ENCODE results near the gene SSR1. TPM values are rescaled to one million over a fixed set of nuclear protein-coding genes. Genes with fewer than 3 reads are reported as not detected.
"Not testable (repeated sequence)": the region's sequence is repeated elsewhere in the genome, so short reads cannot be mapped to it uniquely, and the experiment has no call there.

SSR1 gene
- total RNA-seq, 4 donors from 2014 or later = 34.2 to 61.4 (median 46.0) TPM

GRCh38 chr6:7282097-7282906 is 30.7 kb downstream of the SSR1 start:
- WGBS, 2 donors (ENCODE audit: low coverage in 1 of 2) = 64 to 100% methylated on average over 1 to 9 of the region's 10 CpGs
- H3K27ac ChIP-seq = no peak overlapping the region

DNA sequence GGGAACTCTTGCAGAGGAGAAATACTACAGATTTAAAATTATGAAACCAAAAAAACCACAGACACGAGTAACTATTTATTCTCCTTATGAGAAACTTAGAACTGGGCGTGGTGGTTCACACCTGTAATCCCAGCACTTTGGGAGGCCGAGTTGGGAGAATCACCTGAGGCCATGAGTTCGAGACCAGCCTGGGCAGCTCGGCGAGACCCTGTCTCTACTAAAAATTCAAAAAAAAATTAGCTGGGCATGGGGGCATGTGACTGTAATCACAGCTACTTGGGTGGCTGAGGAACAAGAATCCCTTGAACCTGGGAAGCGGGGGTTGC is 36.8 kb downstream of the SSR1 start:
- WGBS, 2 donors (ENCODE audit: low coverage in 1 of 2) = 0 to 61% methylated on average over 1 to 7 of the region's 7 CpGs
- no peak overlapping the region for H3K4me3 ChIP-seq
- no peaks in the 10 kb centered on the region for H3K4me1 ChIP-seq
- H3K27me3 ChIP-seq = no peaks in the 10 kb centered on the region
- no peaks in the 10 kb centered on the region for H3K36me3 ChIP-seq
- H3K9me3 ChIP-seq = no peaks in the 10 kb centered on the region
- no peak for TF ChIP-seq POLR2A (IDR thresholded peaks at IDR 0.05)
- TF ChIP-seq, protein P1, sequence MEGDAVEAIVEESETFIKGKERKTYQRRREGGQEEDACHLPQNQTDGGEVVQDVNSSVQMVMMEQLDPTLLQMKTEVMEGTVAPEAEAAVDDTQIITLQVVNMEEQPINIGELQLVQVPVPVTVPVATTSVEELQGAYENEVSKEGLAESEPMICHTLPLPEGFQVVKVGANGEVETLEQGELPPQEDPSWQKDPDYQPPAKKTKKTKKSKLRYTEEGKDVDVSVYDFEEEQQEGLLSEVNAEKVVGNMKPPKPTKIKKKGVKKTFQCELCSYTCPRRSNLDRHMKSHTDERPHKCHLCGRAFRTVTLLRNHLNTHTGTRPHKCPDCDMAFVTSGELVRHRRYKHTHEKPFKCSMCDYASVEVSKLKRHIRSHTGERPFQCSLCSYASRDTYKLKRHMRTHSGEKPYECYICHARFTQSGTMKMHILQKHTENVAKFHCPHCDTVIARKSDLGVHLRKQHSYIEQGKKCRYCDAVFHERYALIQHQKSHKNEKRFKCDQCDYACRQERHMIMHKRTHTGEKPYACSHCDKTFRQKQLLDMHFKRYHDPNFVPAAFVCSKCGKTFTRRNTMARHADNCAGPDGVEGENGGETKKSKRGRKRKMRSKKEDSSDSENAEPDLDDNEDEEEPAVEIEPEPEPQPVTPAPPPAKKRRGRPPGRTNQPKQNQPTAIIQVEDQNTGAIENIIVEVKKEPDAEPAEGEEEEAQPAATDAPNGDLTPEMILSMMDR (IDR thresholded peaks at IDR 0.05) = peak in 1 of 4 experiments; percentile 2
- no peak for ATAC-seq
- no peak overlapping the region for H3K27ac ChIP-seq

More at GRCh38 chr6:7282097-7282906, 30.7 kb downstream of the SSR1 start:
- H3K9me3 ChIP-seq = no peaks in the 10 kb centered on the region
- H3K36me3 ChIP-seq = peaks cover 0 to 24% of the 10 kb centered on the region in 2 donors
- no peaks in the 10 kb centered on the region for H3K4me1 ChIP-seq
- no peak for TF ChIP-seq POLR2AphosphoS5 (IDR thresholded peaks at IDR 0.05)
- no peak for TF ChIP-seq EP300 (IDR thresholded peaks at IDR 0.05)
- TF ChIP-seq, protein P1 (IDR thresholded peaks at IDR 0.05) = no peak
- TF ChIP-seq POLR2A (IDR thresholded peaks at IDR 0.05) = no peak
- ATAC-seq = no peak
- no peak overlapping the region for H3K4me3 ChIP-seq
- H3K27me3 ChIP-seq = no peaks in the 10 kb centered on the region

DNA sequence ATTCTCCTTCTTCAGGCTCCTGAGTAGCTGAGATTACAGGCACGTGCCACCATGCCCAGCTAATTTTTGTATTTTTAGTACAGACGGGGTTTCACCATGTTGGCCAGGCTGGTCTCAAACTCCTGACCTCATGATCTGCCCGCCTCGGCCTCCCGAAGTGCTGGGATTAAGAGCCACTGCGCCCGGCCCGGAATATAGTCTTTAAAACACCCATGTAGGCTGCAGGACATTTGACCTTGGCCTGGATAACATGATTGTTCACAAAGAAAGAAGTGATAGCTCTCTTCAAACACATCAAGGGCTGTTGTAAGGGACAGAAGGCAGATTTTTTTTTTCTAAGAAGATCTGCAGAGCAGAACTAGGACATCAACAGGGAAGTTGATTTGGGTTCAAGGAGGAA is 38.5 kb downstream of the SSR1 start:
- 67 to 83% methylated on average over 2 to 6 of the region's 8 CpGs for WGBS, 2 donors (ENCODE audit: low coverage in 1 of 2)
- not testable (repeated sequence) for ATAC-seq, H3K4me1 ChIP-seq, H3K9me3 ChIP-seq, H3K4me3 ChIP-seq, H3K27ac ChIP-seq, H3K36me3 ChIP-seq, H3K27me3 ChIP-seq

DNA sequence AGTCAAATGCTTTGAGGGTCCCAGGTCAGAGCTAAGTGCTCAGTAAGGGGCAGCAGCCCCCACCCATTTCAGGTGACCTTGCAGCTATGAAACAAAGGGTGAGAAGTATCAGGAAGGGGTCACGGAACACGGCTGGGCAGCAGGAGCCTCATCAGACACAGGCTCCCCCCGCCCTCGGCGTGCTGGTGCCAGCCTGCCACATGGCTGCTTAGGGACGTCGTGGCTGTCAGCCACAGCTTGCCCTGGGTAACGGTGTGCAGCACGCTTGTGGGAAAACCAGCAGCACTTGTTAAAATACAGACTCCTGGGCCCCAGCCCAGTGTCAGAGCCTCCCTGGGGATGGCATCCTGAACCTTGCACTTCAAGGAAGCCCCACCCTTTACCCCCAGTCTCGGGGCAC is 39.3 kb downstream of the SSR1 start:
- Histone ChIP-seq H3K4me3 (no peak overlapping the region), H3K27ac (no peak overlapping the region)
- TF ChIP-seq POLR2AphosphoS5 (IDR thresholded peaks at IDR 0.05) (no peak), EP300 (IDR thresholded peaks at IDR 0.05) (no peak), POLR2A (IDR thresholded peaks at IDR 0.05) (no peak)
- TF ChIP-seq, protein P1 (IDR thresholded peaks at IDR 0.05) = no peak

DNA sequence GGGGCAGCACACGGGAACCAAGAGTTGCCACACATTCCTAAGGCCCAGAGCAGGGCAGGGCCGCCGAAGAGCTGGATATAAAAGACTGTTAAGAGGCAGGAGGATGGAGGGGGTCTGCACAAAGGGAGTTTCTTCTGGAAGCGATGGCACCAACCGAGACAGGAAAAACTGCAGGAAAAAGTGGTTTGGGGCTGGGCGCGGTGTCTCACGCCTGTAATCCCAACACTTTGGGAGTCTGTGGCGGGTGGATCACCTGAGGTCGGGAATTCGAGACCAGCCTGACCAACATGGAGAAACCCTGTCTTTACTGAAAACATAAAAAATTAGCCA is 41.8 kb downstream of the SSR1 start:
- no peaks in the 10 kb centered on the region for H3K36me3 ChIP-seq
- H3K27ac ChIP-seq = no peak overlapping the region
- 91 to 100% methylated on average over 1 to 8 of the region's 11 CpGs for WGBS, 2 donors (ENCODE audit: low coverage in 1 of 2)
- ATAC-seq = no peak
- no peak overlapping the region for H3K4me3 ChIP-seq
- no peaks in the 10 kb centered on the region for H3K27me3 ChIP-seq
- H3K9me3 ChIP-seq = peaks cover 0 to 1% (median 0%) of the 10 kb centered on the region in 3 donors
- no peaks in the 10 kb centered on the region for H3K4me1 ChIP-seq
- TF ChIP-seq POLR2AphosphoS5 (IDR thresholded peaks at IDR 0.05) (no peak), POLR2A (IDR thresholded peaks at IDR 0.05) (no peak), EP300 (IDR thresholded peaks at IDR 0.05) (no peak)
- TF ChIP-seq, protein P1 (IDR thresholded peaks at IDR 0.05) = no peak

More for the DNA sequence above, 39.3 kb downstream of the SSR1 start:
- ATAC-seq = no peak
- H3K4me1 ChIP-seq = no peaks in the 10 kb centered on the region
- no peaks in the 10 kb centered on the region for H3K9me3 ChIP-seq
- 29 to 57% methylated on average over 1 to 3 of the region's 10 CpGs for WGBS, 2 donors (ENCODE audit: low coverage in 1 of 2)
- no peaks in the 10 kb centered on the region for H3K36me3 ChIP-seq
- no peaks in the 10 kb centered on the region for H3K27me3 ChIP-seq
